ENCODE results near the gene GULP1. TPM values are rescaled to one million over a fixed set of nuclear protein-coding genes. Genes with fewer than 3 reads are reported as not detected.
"Not testable (repeated sequence)": the region's sequence is repeated elsewhere in the genome, so short reads cannot be mapped to it uniquely, and the experiment has no call there.

The GULP1 gene
- total and polyA plus RNA-seq, 7 donors = 5.6 to 18.0 (median 11.3) TPM

GRCh38 chr2:188551671-188552070 is 260.0 kb downstream of the GULP1 start:
- Histone ChIP-seq H3K4me1 (no peaks in the 10 kb centered on the region), H3K27me3 (ENCODE audit: insufficient read depth in 3 of 3, low read length in 2 of 3) (no peaks in the 10 kb centered on the region), H3K9me3 (no peaks in the 10 kb centered on the region), H3K36me3 (ENCODE audit: insufficient read depth in 1 of 2, low read depth in 1 of 2) (no peaks in the 10 kb centered on the region), H3K4me3 (no peak overlapping the region), H3K27ac (no peak overlapping the region)
- TF ChIP-seq CTCF (IDR thresholded peaks at IDR 0.05) = no peak
- intact Hi-C loops (cut with DNase I) = no loop called here
- no peak for ATAC-seq
- WGBS, 3 donors = 78 to 79% (median 79%) methylated on average over 3 of the region's 3 CpGs
- no peak for DNase-seq

- no peak for TF ChIP-seq CTCF (IDR thresholded peaks at IDR 0.05)
- no peaks in the 10 kb centered on the region for H3K27me3 ChIP-seq (ENCODE audit: insufficient read depth in 3 of 3, low read length in 2 of 3)
- no peak for ATAC-seq
- H3K4me1 ChIP-seq = no peaks in the 10 kb centered on the region
- H3K27ac ChIP-seq = no peak overlapping the region
- DNase-seq = no peak
- H3K36me3 ChIP-seq (ENCODE audit: insufficient read depth in 1 of 2, low read depth in 1 of 2) = no peaks in the 10 kb centered on the region
- no peak overlapping the region for H3K4me3 ChIP-seq
- 92 to 96% (median 95%) methylated on average over 1 of the region's 1 CpG for WGBS, 3 donors
- H3K9me3 ChIP-seq = no peaks in the 10 kb centered on the region
- intact Hi-C loops (cut with DNase I) = no loop called here
Measured at GRCh38 chr2:188557081-188557480, 265.4 kb downstream of the GULP1 start.

- intact Hi-C loops (cut with DNase I); H3K4me1 ChIP-seq; H3K4me3 ChIP-seq; H3K9me3 ChIP-seq; ATAC-seq; H3K36me3 ChIP-seq (ENCODE audit: insufficient read depth in 1 of 2, low read depth in 1 of 2); H3K27me3 ChIP-seq (ENCODE audit: insufficient read depth in 3 of 3, low read length in 2 of 3); H3K27ac ChIP-seq; DNase-seq: not testable (repeated sequence)
- WGBS, 3 donors = 98% methylated on average over 2 of the region's 2 CpGs
Measured at GRCh38 chr2:188559455-188559854, 267.8 kb downstream of the GULP1 start.

- Histone ChIP-seq H3K27me3 (ENCODE audit: insufficient read depth in 3 of 3, low read length in 2 of 3) (no peaks in the 10 kb centered on the region), H3K9me3 (no peaks in the 10 kb centered on the region), H3K4me3 (no peak overlapping the region), H3K36me3 (ENCODE audit: insufficient read depth in 1 of 2, low read depth in 1 of 2) (no peaks in the 10 kb centered on the region), H3K4me1 (no peaks in the 10 kb centered on the region), H3K27ac (no peak overlapping the region)
- TF ChIP-seq CTCF (IDR thresholded peaks at IDR 0.05) = no peak
- WGBS, 3 donors = 89 to 99% (median 94%) methylated on average over 4 of the region's 4 CpGs
- no peak for ATAC-seq
- intact Hi-C loops (cut with DNase I) = no loop called here
- no peak for DNase-seq
Measured at GRCh38 chr2:188561473-188561979, 269.9 kb downstream of the GULP1 start.

- peaks cover 0 to 9% of the 10 kb centered on the region in 2 donors for H3K36me3 ChIP-seq (ENCODE audit: insufficient read depth in 1 of 2, low read depth in 1 of 2)
- H3K9me3 ChIP-seq = no peaks in the 10 kb centered on the region
- ATAC-seq = no peak
- H3K4me3 ChIP-seq = no peak overlapping the region
- no peak for DNase-seq
- no peak for TF ChIP-seq CTCF (IDR thresholded peaks at IDR 0.05)
- 52 to 59% (median 53%) methylated on average over 4 of the region's 4 CpGs for WGBS, 3 donors
- no peaks in the 10 kb centered on the region for H3K27me3 ChIP-seq (ENCODE audit: insufficient read depth in 3 of 3, low read length in 2 of 3)
- intact Hi-C loops (cut with DNase I) = no loop called here
- H3K4me1 ChIP-seq = no peaks in the 10 kb centered on the region
- H3K27ac ChIP-seq = no peak overlapping the region
Measured at GRCh38 chr2:188569431-188570165, 277.9 kb downstream of the GULP1 start.

Data from psoas muscle (tissue), 8 donors.